ENCODE results near the gene CCDC157.

DNA sequence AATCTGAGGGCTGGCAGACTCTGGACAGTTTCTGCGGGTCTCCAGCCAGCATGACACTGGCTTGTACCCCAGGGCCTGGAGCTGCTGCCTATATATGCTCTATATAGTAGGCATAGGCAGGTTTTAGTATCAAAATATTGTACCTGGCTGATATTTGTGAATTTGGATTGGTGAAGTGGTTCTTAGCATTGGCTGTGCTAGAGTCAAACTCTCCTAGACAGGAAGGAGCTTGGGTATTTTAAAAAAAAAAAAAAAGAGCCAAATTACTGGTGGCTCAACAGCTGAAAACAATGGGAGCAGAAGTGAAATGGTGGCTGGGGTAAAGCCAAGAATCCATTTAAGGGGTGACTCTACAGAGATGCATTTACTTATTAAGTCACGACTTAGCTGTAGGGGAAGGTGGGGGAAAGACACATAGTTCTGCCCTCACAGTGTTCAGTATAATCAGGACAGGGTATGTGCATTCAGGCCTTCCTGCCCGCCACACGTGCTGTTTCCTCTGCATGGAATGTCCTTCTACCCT is 57.8 kb downstream of the CCDC157 start:
- TF ChIP-seq, protein P1, sequence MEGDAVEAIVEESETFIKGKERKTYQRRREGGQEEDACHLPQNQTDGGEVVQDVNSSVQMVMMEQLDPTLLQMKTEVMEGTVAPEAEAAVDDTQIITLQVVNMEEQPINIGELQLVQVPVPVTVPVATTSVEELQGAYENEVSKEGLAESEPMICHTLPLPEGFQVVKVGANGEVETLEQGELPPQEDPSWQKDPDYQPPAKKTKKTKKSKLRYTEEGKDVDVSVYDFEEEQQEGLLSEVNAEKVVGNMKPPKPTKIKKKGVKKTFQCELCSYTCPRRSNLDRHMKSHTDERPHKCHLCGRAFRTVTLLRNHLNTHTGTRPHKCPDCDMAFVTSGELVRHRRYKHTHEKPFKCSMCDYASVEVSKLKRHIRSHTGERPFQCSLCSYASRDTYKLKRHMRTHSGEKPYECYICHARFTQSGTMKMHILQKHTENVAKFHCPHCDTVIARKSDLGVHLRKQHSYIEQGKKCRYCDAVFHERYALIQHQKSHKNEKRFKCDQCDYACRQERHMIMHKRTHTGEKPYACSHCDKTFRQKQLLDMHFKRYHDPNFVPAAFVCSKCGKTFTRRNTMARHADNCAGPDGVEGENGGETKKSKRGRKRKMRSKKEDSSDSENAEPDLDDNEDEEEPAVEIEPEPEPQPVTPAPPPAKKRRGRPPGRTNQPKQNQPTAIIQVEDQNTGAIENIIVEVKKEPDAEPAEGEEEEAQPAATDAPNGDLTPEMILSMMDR (conservative IDR thresholded peaks at IDR 0.05): no peak
- TF ChIP-seq EZH2 (IDR thresholded peaks at IDR 0.05; ENCODE audit: low read depth): no peak
